ENCODE measurements around the gene YIPF6. TPM values are rescaled to one million over a fixed set of nuclear protein-coding genes. Genes with fewer than 3 reads are reported as not detected.
"Not testable (repeated sequence)": the region's sequence is repeated elsewhere in the genome, so short reads cannot be mapped to it uniquely, and the experiment has no call there.

Gene YIPF6
- total and polyA plus RNA-seq, 9 of the 15 experiments (the other 6 are each of a cell fraction or from before 2014, with no cell fraction given), result 7.7 to 44.2 (median 22.4) TPM

- H3K4me3 ChIP-seq, result no peak overlapping the region
- ChIA-PET POLR2A (no interaction called here), CTCF (ENCODE audit: low intra/inter-chr PET ratio) (no interaction called here)
- intact Hi-C loops (cut with micrococcal nuclease) (loop anchor here (10.0 kb wide), 1 partner anchor 298 kb away; no protein-coding TSS in a partner anchor), in situ Hi-C loops (cut with MboI) (no loop called here)
- H3K9me1 ChIP-seq (ENCODE audit: control insufficient read depth, insufficient read depth, low read length), result no peaks in the 10 kb centered on the region
- no peaks in the 10 kb centered on the region for H3K27me3 ChIP-seq (ENCODE audit: control insufficient read depth in 2 of 2, insufficient read depth in 2 of 2, low read length in 2 of 2)
- H3K79me2 ChIP-seq (ENCODE audit: control insufficient read depth, insufficient read depth, low read length), result no peaks in the 10 kb centered on the region
- no peak overlapping the region for H3K27ac ChIP-seq (ENCODE audit: extremely low read depth, low read depth, low read length)
- TF ChIP-seq PHTF2 (CRISPR knock-in tag; IDR thresholded peaks at IDR 0.05) (no peak), ZNF143 (CRISPR knock-in tag; IDR thresholded peaks at IDR 0.05) (no peak), ZNF766 (CRISPR knock-in tag; conservative IDR thresholded peaks at IDR 0.05) (peak; percentile 66)
- H4K20me1 ChIP-seq (replicated peaks; ENCODE audit: control insufficient read depth, insufficient read depth, low read length), result no peaks in the 10 kb centered on the region
- ATAC-seq, result no peak
- no peak overlapping the region for H2AFZ ChIP-seq (ENCODE audit: low read depth, low read length)
- H3K9ac ChIP-seq (ENCODE audit: insufficient read depth in 1 of 2, low read depth in 2 of 2, low read length in 2 of 2), result no peak overlapping the region
- no peaks in the 10 kb centered on the region for H3K36me3 ChIP-seq (ENCODE audit: control insufficient read depth, insufficient read depth, low read length)
- FAIRE-seq, result no peak
- WGBS (ENCODE audit: insufficient coverage, low coverage, missing lambda C conversion rate), result 47% methylated on average over 1 of the region's 2 CpGs
- H3K4me2 ChIP-seq (ENCODE audit: insufficient read depth, low read length), result no peak overlapping the region
- peaks cover 0 to 3% of the 10 kb centered on the region in 2 experiments; a peak in 2 of 5 replicates for H3K4me1 ChIP-seq (replicated peaks in 1 of 2; ENCODE audit: control insufficient read depth in 2 of 2, insufficient read depth in 2 of 2, low read length in 2 of 2)
- H3K9me3 ChIP-seq (replicated peaks; ENCODE audit: control insufficient read depth, insufficient read depth, low read depth, low read length), result no peaks in the 10 kb centered on the region
- BruUV-seq (replicated peaks), result no TSS peak
- no peak for DNase-seq (ENCODE audit: extremely low read depth in 1 of 4, low spot score in 3 of 4)
Measured at GRCh38 chrX:68492583-68492982, 6.3 kb upstream of the YIPF6 start.

GRCh38 chrX:68493776-68494175, 5.1 kb upstream of the YIPF6 start:
- DNase-seq (ENCODE audit: extremely low read depth in 1 of 4, low spot score in 3 of 4); H3K9me1 ChIP-seq (ENCODE audit: control insufficient read depth, insufficient read depth, low read length); H3K9ac ChIP-seq (ENCODE audit: insufficient read depth in 1 of 2, low read depth in 2 of 2, low read length in 2 of 2); POLR2A ChIA-PET; H3K79me2 ChIP-seq (ENCODE audit: control insufficient read depth, insufficient read depth, low read length); H3K36me3 ChIP-seq (ENCODE audit: control insufficient read depth, insufficient read depth, low read length); in situ Hi-C loops (cut with MboI); H3K4me3 ChIP-seq; H3K4me2 ChIP-seq (ENCODE audit: insufficient read depth, low read length); CTCF ChIA-PET (ENCODE audit: low intra/inter-chr PET ratio); H4K20me1 ChIP-seq (replicated peaks; ENCODE audit: control insufficient read depth, insufficient read depth, low read length); H3K9me3 ChIP-seq (replicated peaks; ENCODE audit: control insufficient read depth, insufficient read depth, low read depth, low read length); FAIRE-seq; ATAC-seq; BruUV-seq (replicated peaks); H3K4me1 ChIP-seq (replicated peaks in 1 of 2; ENCODE audit: control insufficient read depth in 2 of 2, insufficient read depth in 2 of 2, low read length in 2 of 2); H3K27ac ChIP-seq (ENCODE audit: extremely low read depth, low read depth, low read length); H2AFZ ChIP-seq (ENCODE audit: low read depth, low read length); H3K27me3 ChIP-seq (ENCODE audit: control insufficient read depth in 2 of 2, insufficient read depth in 2 of 2, low read length in 2 of 2): not testable (repeated sequence)
- TF ChIP-seq ZNF146 (CRISPR knock-in tag; IDR thresholded peaks at IDR 0.05; ENCODE audit: unreplicated experiment), result peak; percentile 13
- intact Hi-C loops (cut with micrococcal nuclease), result loop anchor here (10.0 kb wide), 1 partner anchor 299 kb away; no protein-coding TSS in a partner anchor
- WGBS (ENCODE audit: insufficient coverage, low coverage, missing lambda C conversion rate), result 38% methylated on average over 2 of the region's 2 CpGs

Data from K562 (cell line).